Esophagus muscularis mucosa (tissue), 3 donors: ENCODE measurements around the gene MMP21.

ENCODE experiments used
- CTCF ChIP-seq, 3 experiments: fragments of 200-600 bp in 2 of 3; fragments of 450-650 bp in 1 of 3; sonication (generic) in 2 of 3; IDR thresholded peaks; one replicate each; pipeline ENCODE4 v1.5.1; 2017 to 2019; ENCODE audit warnings: antibody characterized with exemption in 3 of 3, mild to moderate bottlenecking in 2 of 3, moderate library complexity in 1 of 3
- POLR2AphosphoS5 ChIP-seq, 2 donors: sonication (generic); formaldehyde crosslinking; IDR thresholded peaks; one replicate each; pipeline ENCODE4 v1.6.1; 2017; ENCODE audit warnings: antibody characterized with exemption in 2 of 2

GRCh38 chr10:125820701-125821100, 45.1 kb upstream of the MMP21 start:
- TF ChIP-seq CTCF (IDR thresholded peaks at IDR 0.05) (no peak), POLR2AphosphoS5 (IDR thresholded peaks at IDR 0.05) (no peak)
